8988T (cell line): ENCODE data around the gene JAGN1.
"Not testable (repeated sequence)": the region's sequence is repeated elsewhere in the genome, so short reads cannot be mapped to it uniquely, and the experiment has no call there.

ENCODE experiments used
- DNase-seq: peaks from one replicate; pipeline ENCODE4 v3.0.0; 2011

The JAGN1 gene

GRCh38 chr3:9899289-9899791 is 8.9 kb downstream of the JAGN1 start:
- no peak for DNase-seq

GRCh38 chr3:9900965-9901415 is 10.6 kb downstream of the JAGN1 start:
- not testable (repeated sequence) for DNase-seq

- no peak for DNase-seq
These were observed 11.6 kb downstream of the JAGN1 start for GRCh38 chr3:9901967-9902366.

GRCh38 chr3:9902372-9903237 is 12.2 kb downstream of the JAGN1 start, which contains the start of gene IL17RE:
IL17RE (plus strand) TSS chr3:9902848; CDS start chr3:9902933, 85 bp downstream.
- no peak for DNase-seq

GRCh38 chr3:9903238-9903624 is 12.8 kb downstream of the JAGN1 start:
- no peak for DNase-seq

GRCh38 chr3:9903904-9904303 is 13.5 kb downstream of the JAGN1 start:
- no peak for DNase-seq

GRCh38 chr3:9906480-9906879 is 16.1 kb downstream of the JAGN1 start:
- DNase-seq = no peak

GRCh38 chr3:9908286-9908685 is 17.9 kb downstream of the JAGN1 start:
- DNase-seq = no peak

GRCh38 chr3:9909221-9910013 is 19.0 kb downstream of the JAGN1 start:
- DNase-seq = no peak

GRCh38 chr3:9911863-9912262 is 21.5 kb downstream of the JAGN1 start:
- no peak for DNase-seq

- DNase-seq = no peak
These were observed 22.0 kb downstream of the JAGN1 start for GRCh38 chr3:9912294-9912935.

- DNase-seq = no peak
These were observed 23.2 kb downstream of the JAGN1 start for GRCh38 chr3:9913601-9914000.

- DNase-seq = no peak
These were observed 23.6 kb downstream of the JAGN1 start for GRCh38 chr3:9914011-9914410.

- DNase-seq = no peak
These were observed 24.3 kb downstream of the JAGN1 start for GRCh38 chr3:9914559-9915253.

- DNase-seq = no peak
These were observed 25.1 kb downstream of the JAGN1 start for GRCh38 chr3:9915254-9916141.

- no peak for DNase-seq
These were observed 25.9 kb downstream of the JAGN1 start for GRCh38 chr3:9916346-9916733.

GRCh38 chr3:9916734-9917680 is 26.6 kb downstream of the JAGN1 start, which contains the start of gene IL17RC:
IL17RC (plus strand) TSS chr3:9917098; CDS start chr3:9917316, 218 bp downstream.
- peak; percentile 78 for DNase-seq

- no peak for DNase-seq
These were observed 27.4 kb downstream of the JAGN1 start for GRCh38 chr3:9917820-9918219.

- no peak for DNase-seq
These were observed 28.0 kb downstream of the JAGN1 start for GRCh38 chr3:9918261-9919038.
